Osteocyte (in vitro differentiated cells): Measurements from ENCODE around the gene MS4A14. TPM values are rescaled to one million over a fixed set of nuclear protein-coding genes. Genes with fewer than 3 reads are reported as not detected.
"Not testable (repeated sequence)": the region's sequence is repeated elsewhere in the genome, so short reads cannot be mapped to it uniquely, and the experiment has no call there.

Experiments used
- DNase-seq: peaks from one replicate; pipeline ENCODE4 v3.0.0; 2021; ENCODE audit warnings: mixed read lengths; ENCODE audit not compliant: unreplicated experiment; ENCODE audit errors: extremely low spot score
- H3K27ac Mint-ChIP-seq: one replicate; pipeline ENCODE4 v1.8.0; 2021; ENCODE audit warnings: mild to moderate bottlenecking, mixed read lengths; ENCODE audit not compliant: unreplicated experiment
- H3K27me3 Mint-ChIP-seq: one replicate; pipeline ENCODE4 v1.8.0; 2021; ENCODE audit warnings: mixed read lengths; ENCODE audit not compliant: unreplicated experiment
- H3K36me3 Mint-ChIP-seq: one replicate; pipeline ENCODE4 v1.8.0; 2021; ENCODE audit warnings: mixed read lengths; ENCODE audit not compliant: unreplicated experiment
- H3K4me1 Mint-ChIP-seq: one replicate; pipeline ENCODE4 v1.8.0; 2021; ENCODE audit warnings: mixed read lengths; ENCODE audit not compliant: unreplicated experiment
- H3K4me3 Mint-ChIP-seq: one replicate; pipeline ENCODE4 v1.8.0; 2021; ENCODE audit warnings: mild to moderate bottlenecking, moderate library complexity, mixed read lengths; ENCODE audit not compliant: unreplicated experiment
- H3K9me3 Mint-ChIP-seq: one replicate; pipeline ENCODE4 v1.8.0; 2021; ENCODE audit warnings: mixed read lengths; ENCODE audit not compliant: unreplicated experiment
- CTCF ChIP-seq: fragments of 200-600 bp; sonication (generic); IDR thresholded peaks from 2 replicates; pipeline ENCODE4 v1.5.0; 2021; ENCODE audit warnings: antibody characterized with exemption, mild to moderate bottlenecking, moderate library complexity
- total RNA-seq: library from RNA; stranded (reverse); gene quantifications from 2 replicates; pipeline ENCODE4 v1.2.1, GENCODE V29; 2021

The MS4A14 gene
- total RNA-seq, 1 donor from 2014 or later = not detected

- DNase-seq = no peak
- Mint-ChIP-seq H3K27me3 (peaks cover 9% of the 10 kb centered on the region), H3K4me3 (no peak within 1 kb of the TSS), H3K27ac (no peak within 1 kb of the TSS), H3K36me3 (no peaks in the 10 kb centered on the region), H3K9me3 (no peaks in the 10 kb centered on the region), H3K4me1 (no peaks in the 10 kb centered on the region)
- TF ChIP-seq CTCF = no peak
Observed at GRCh38 chr11:60429272-60429671, 33.0 kb downstream of the MS4A14 start, which contains the start of gene MS4A5. Gene MS4A5, plus strand, starts transcription at chr11:60429572. Its CDS starts 103 bp downstream, at chr11:60429675.

DNA sequence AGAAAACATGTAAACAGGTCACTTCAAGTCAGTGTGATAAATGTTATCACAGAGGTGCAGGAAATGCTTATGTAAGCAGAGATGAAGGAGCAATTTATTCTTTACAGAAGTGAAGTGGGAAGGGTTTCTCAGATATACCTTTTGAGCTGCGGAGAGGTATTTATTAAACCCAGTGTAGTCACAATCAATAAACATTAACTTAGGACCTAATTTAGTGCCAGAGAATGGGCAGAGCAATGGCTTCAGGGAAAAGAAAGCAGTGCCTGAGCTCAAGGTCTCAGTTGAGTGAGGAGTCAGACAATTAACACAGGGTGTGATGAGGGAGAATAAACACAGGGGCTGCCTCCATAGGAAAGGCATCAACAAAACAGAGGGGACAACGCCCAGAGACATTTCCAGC is 35.0 kb downstream of the MS4A14 start:
- no peak for TF ChIP-seq CTCF
- H3K9me3 Mint-ChIP-seq = no peaks in the 10 kb centered on the region
- no peak for DNase-seq
- no peaks in the 10 kb centered on the region for H3K36me3 Mint-ChIP-seq
- H3K27ac Mint-ChIP-seq = no peak overlapping the region
- no peak overlapping the region for H3K4me3 Mint-ChIP-seq
- no peaks in the 10 kb centered on the region for H3K4me1 Mint-ChIP-seq
- H3K27me3 Mint-ChIP-seq = peaks cover 6% of the 10 kb centered on the region

DNA sequence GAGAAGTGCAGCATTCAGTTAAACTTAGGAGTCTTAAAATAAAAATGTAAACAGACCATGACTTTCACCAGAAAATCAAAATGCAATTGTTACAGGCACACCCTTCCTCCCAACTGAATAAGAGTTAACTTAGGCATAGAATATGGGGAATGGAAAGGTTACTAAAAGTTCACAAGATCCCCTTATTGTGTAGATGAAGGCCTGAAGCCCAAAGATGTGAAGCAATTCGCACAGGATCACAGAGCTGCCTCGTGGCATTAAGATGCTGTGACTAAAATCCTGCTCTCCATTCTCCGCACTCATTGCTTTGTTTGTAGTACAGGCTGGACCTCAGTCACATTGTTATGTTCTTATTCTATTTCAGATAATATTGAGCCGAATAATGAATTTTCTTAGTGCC is 37.1 kb downstream of the MS4A14 start:
- no peak overlapping the region for H3K27ac Mint-ChIP-seq
- H3K4me3 Mint-ChIP-seq = no peak overlapping the region
- DNase-seq = no peak
- H3K9me3 Mint-ChIP-seq = no peaks in the 10 kb centered on the region
- TF ChIP-seq CTCF = no peak
- peaks cover 6% of the 10 kb centered on the region for H3K27me3 Mint-ChIP-seq
- no peaks in the 10 kb centered on the region for H3K36me3 Mint-ChIP-seq
- H3K4me1 Mint-ChIP-seq = no peaks in the 10 kb centered on the region

DNA sequence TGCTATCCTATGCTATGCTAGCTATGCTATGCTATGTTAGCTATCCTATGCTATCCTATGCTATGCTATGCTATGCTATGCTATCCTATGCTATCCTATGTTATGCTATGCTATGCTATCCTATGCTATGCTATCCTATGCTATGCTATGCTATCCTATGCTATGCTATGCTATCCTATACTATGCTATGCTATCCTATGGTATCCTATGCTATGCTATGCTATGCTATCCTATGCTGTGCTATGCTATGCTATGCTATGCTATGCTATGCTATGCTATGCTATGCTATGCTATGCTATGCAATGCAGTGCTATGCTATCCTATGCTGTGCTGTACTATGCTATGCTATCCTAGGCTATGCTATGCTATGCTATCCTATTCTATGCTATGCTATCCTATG is 50.8 kb downstream of the MS4A14 start:
- no peak for DNase-seq
- Mint-ChIP-seq H3K27ac (no peak overlapping the region), H3K36me3 (no peaks in the 10 kb centered on the region), H3K4me3 (no peak overlapping the region), H3K4me1 (no peaks in the 10 kb centered on the region), H3K27me3 (peaks cover 12% of the 10 kb centered on the region), H3K9me3 (no peaks in the 10 kb centered on the region)
- no peak for TF ChIP-seq CTCF

- Mint-ChIP-seq H3K4me1 (no peaks in the 10 kb centered on the region), H3K36me3 (no peaks in the 10 kb centered on the region), H3K4me3 (no peak overlapping the region), H3K27ac (no peak overlapping the region), H3K27me3 (peaks cover 10% of the 10 kb centered on the region), H3K9me3 (no peaks in the 10 kb centered on the region)
- no peak for DNase-seq
- no peak for TF ChIP-seq CTCF
Observed at GRCh38 chr11:60447846-60448245, 51.6 kb downstream of the MS4A14 start.

GRCh38 chr11:60451185-60451584 is 54.9 kb downstream of the MS4A14 start:
- H3K27me3 Mint-ChIP-seq = peaks cover 12% of the 10 kb centered on the region
- not testable (repeated sequence) for H3K9me3 Mint-ChIP-seq, DNase-seq, H3K27ac Mint-ChIP-seq, H3K4me3 Mint-ChIP-seq, H3K36me3 Mint-ChIP-seq, H3K4me1 Mint-ChIP-seq
